ENCODE results near the gene SLC17A5.
"Not testable (repeated sequence)": the region's sequence is repeated elsewhere in the genome, so short reads cannot be mapped to it uniquely, and the experiment has no call there.

DNA sequence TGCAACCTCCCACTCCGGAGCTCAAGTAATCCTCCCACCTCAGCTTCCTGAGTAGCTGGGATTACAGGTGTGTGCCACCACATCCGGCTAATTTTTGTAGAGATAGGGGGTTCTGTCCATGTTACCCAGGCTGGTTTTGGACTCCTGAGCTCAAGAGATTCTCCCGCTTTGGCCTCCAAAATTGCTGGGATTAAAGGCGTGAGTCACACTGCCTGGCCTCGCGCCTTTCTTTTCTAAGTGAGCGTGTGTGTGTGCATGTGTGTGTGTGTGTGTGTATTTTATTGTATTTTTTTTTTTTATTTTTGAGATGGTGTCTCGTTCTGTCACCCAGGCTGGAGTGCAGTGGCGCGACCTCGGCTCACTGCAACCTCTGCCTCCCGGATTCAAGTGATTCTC, 94.4 kb downstream of the SLC17A5 start:
- not testable (repeated sequence) for TF ChIP-seq ELF4, FOXK2, FOXA1 (IDR thresholded peaks at IDR 0.05)
- TF ChIP-seq, protein P1, sequence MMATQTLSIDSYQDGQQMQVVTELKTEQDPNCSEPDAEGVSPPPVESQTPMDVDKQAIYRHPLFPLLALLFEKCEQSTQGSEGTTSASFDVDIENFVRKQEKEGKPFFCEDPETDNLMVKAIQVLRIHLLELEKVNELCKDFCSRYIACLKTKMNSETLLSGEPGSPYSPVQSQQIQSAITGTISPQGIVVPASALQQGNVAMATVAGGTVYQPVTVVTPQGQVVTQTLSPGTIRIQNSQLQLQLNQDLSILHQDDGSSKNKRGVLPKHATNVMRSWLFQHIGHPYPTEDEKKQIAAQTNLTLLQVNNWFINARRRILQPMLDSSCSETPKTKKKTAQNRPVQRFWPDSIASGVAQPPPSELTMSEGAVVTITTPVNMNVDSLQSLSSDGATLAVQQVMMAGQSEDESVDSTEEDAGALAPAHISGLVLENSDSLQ (IDR thresholded peaks at IDR 0.05) = not testable (repeated sequence)
